Skeletal muscle cell (primary cell): ENCODE data around the gene RNU4-1.
"Not testable (repeated sequence)": the region's sequence is repeated elsewhere in the genome, so short reads cannot be mapped to it uniquely, and the experiment has no call there.

Experiments
- DNase-seq: peaks from one replicate; pipeline ENCODE4 v3.0.0-alpha.2; 2010; ENCODE audit warnings: low read depth
- H3K4me3 ChIP-seq: 2 replicates; pipeline ENCODE4 v1.5.1; 2011; ENCODE audit warnings: low read depth, mild to moderate bottlenecking, control low read depth, low read length, moderate library complexity

Gene RNU4-1

GRCh38 chr12:120292661-120293531 is at the start of gene RNU4-1:
Gene RNU4-1, minus strand, starts transcription at chr12:120293237.
- H3K4me3 ChIP-seq: peak within 1 kb of the TSS; percentile 49
- peak; percentile 90 for DNase-seq

- no peak overlapping the region for H3K4me3 ChIP-seq
- no peak for DNase-seq
These were observed 49.4 kb upstream of the RNU4-1 start for GRCh38 chr12:120342175-120343038.

- no peak for DNase-seq
- no peak overlapping the region for H3K4me3 ChIP-seq
These were observed 46.2 kb upstream of the RNU4-1 start for GRCh38 chr12:120339256-120339655.

- no peak overlapping the region for H3K4me3 ChIP-seq
- no peak for DNase-seq
These were observed 44.7 kb upstream of the RNU4-1 start for GRCh38 chr12:120337730-120338129.

- DNase-seq, H3K4me3 ChIP-seq: not testable (repeated sequence)
These were observed 43.4 kb upstream of the RNU4-1 start for GRCh38 chr12:120336392-120336791.

- DNase-seq, H3K4me3 ChIP-seq: not testable (repeated sequence)
These were observed 42.4 kb upstream of the RNU4-1 start for GRCh38 chr12:120335447-120335846.

GRCh38 chr12:120332523-120332922 is 39.5 kb upstream of the RNU4-1 start:
- DNase-seq: no peak
- no peak overlapping the region for H3K4me3 ChIP-seq

- no peak for DNase-seq
- no peak overlapping the region for H3K4me3 ChIP-seq
These were observed 39.0 kb upstream of the RNU4-1 start for GRCh38 chr12:120332041-120332440.

- no peak overlapping the region for H3K4me3 ChIP-seq
- no peak for DNase-seq
These were observed 38.4 kb upstream of the RNU4-1 start for GRCh38 chr12:120331390-120331789.

GRCh38 chr12:120328228-120328627 is 35.2 kb upstream of the RNU4-1 start:
- no peak for DNase-seq
- H3K4me3 ChIP-seq: no peak overlapping the region

- no peak for DNase-seq
- no peak within 1 kb of the TSS for H3K4me3 ChIP-seq
These were observed 34.6 kb upstream of the RNU4-1 start, which contains the start of gene PLA2G1B for GRCh38 chr12:120327593-120327992. Gene PLA2G1B, minus strand, starts transcription at chr12:120327779. Its CDS starts 26 bp downstream, at chr12:120327753.

GRCh38 chr12:120324841-120325417 is 31.9 kb upstream of the RNU4-1 start:
- no peak overlapping the region for H3K4me3 ChIP-seq
- no peak for DNase-seq

GRCh38 chr12:120323772-120324171 is 30.7 kb upstream of the RNU4-1 start:
- no peak overlapping the region for H3K4me3 ChIP-seq
- DNase-seq: no peak

- H3K4me3 ChIP-seq: no peak overlapping the region
- DNase-seq: no peak
These were observed 28.6 kb upstream of the RNU4-1 start for GRCh38 chr12:120321382-120322202.

- peak overlapping the region; percentile 72 for H3K4me3 ChIP-seq
- DNase-seq: peak; percentile 97
These were observed 24.4 kb upstream of the RNU4-1 start for GRCh38 chr12:120317224-120318105.

GRCh38 chr12:120316798-120317223 is 23.8 kb upstream of the RNU4-1 start:
- H3K4me3 ChIP-seq: peak overlapping the region; percentile 72
- DNase-seq: no peak

GRCh38 chr12:120314220-120314619 is 21.2 kb upstream of the RNU4-1 start:
- no peak for DNase-seq
- no peak overlapping the region for H3K4me3 ChIP-seq
